Right cardiac atrium (tissue), 5 donors: ENCODE results near the gene C1QL1. TPM values are rescaled to one million over a fixed set of nuclear protein-coding genes. Genes with fewer than 3 reads are reported as not detected.

ENCODE experiments used
- ATAC-seq, 2 donors: fragments of 200-7000 bp; cut with Tn5 transposase; one replicate each; pipeline versions ENCODE4 v1.8.0 to v1.9.1; 2020; ENCODE audit warnings: moderate library complexity in 2 of 2, mild to moderate bottlenecking in 1 of 2
- DNase-seq, 3 donors: peaks; one replicate each; pipeline ENCODE4 v3.0.0-alpha.2; 2020
- H3K27ac ChIP-seq: one replicate; pipeline ENCODE4 v1.5.1; 2013; ENCODE audit warnings: mild to moderate bottlenecking, low read length, control low read depth, moderate library complexity
- H3K27me3 ChIP-seq: one replicate; pipeline ENCODE4 v1.6.1; 2013; ENCODE audit not compliant: control insufficient read depth, insufficient read depth
- H3K4me1 ChIP-seq: one replicate; pipeline ENCODE4 v1.6.1; 2013; ENCODE audit warnings: low read length; ENCODE audit not compliant: control insufficient read depth, insufficient read depth
- H3K4me3 ChIP-seq: one replicate; pipeline ENCODE4 v1.5.1; 2013; ENCODE audit warnings: low read length, control low read depth
- H3K9me3 ChIP-seq: one replicate; pipeline ENCODE4 v1.6.1; 2013; ENCODE audit warnings: low read length; ENCODE audit not compliant: control insufficient read depth
- WGBS: extraction: QIAGEN DNeasy Blood & Tissue Kit; methylation state at CpG from one replicate; pipeline ENCODE4 v1.1.7; 2013; 5-methylcytosine and 5-hydroxymethylcytosine counted together
- intact Hi-C, 4 donors: fragments of 100-400 bp; cut with DNase I; formaldehyde crosslinking; loops; one replicate each; pipeline versions ENCODE4 v1.11.0 to v1.14.0; 2022 to 2023
- polyA plus RNA-seq: library from polyadenylated mRNA; stranded (reverse); fragments of 200-250 nt; gene quantifications from one replicate; pipeline ENCODE4 v1.2.3, GENCODE V29; 2013
- total RNA-seq, 4 donors: library from RNA; stranded (reverse); fragmentation: NEBNext Ultra II Directional; extraction: Animal tissue kit (Norgen Biotek cat#: 25700); gene quantifications; one replicate each; pipeline ENCODE4 v1.2.1, GENCODE V29; 2021
- donor health status: healthy with polysubstance abuse.
- donor health status: DM: no; HTN: yes; CAD: no.
- donor health status: DM: no; HTN: no; CAD: no.
- donor health status: DM: no; HTN: yes; CAD: no; lungs with severe emphysema.
- donor health status: DM: yes; HTN: yes; CAD: no.

The C1QL1 gene
- total and polyA plus RNA-seq, 5 donors: 0.81 to 2.0 (median 1.6) TPM

- Histone ChIP-seq H3K27ac (no peak overlapping the region), H3K27me3 (no peaks in the 10 kb centered on the region), H3K4me3 (no peak overlapping the region), H3K9me3 (no peaks in the 10 kb centered on the region), H3K4me1 (no peaks in the 10 kb centered on the region)
- no peak for DNase-seq
- no peak for ATAC-seq
- intact Hi-C loops: loop anchor here in 2 of 4 donors (10.0 kb wide), 2 partner anchors 167 to 197 kb away; no protein-coding TSS in a partner anchor
- WGBS: 94% methylated on average over 3 of the region's 3 CpGs
Measured at GRCh38 chr17:44927696-44928095, 40.4 kb downstream of the C1QL1 start.

GRCh38 chr17:44926821-44927525 is 41.1 kb downstream of the C1QL1 start:
- 83% methylated on average over 15 of the region's 15 CpGs for WGBS
- H3K4me1 ChIP-seq: no peaks in the 10 kb centered on the region
- DNase-seq (no peak), ATAC-seq (no peak)
- H3K27ac ChIP-seq: no peak overlapping the region
- no peaks in the 10 kb centered on the region for H3K27me3 ChIP-seq
- intact Hi-C loops: loop anchor here in 2 of 4 donors (10.0 kb wide), 2 partner anchors 168 to 198 kb away; no protein-coding TSS in a partner anchor
- no peaks in the 10 kb centered on the region for H3K9me3 ChIP-seq
- no peak overlapping the region for H3K4me3 ChIP-seq

GRCh38 chr17:44925731-44926697 is 42.1 kb downstream of the C1QL1 start:
- no peak for DNase-seq
- 97% methylated on average over 18 of the region's 18 CpGs for WGBS
- H3K27me3 ChIP-seq: no peaks in the 10 kb centered on the region
- intact Hi-C loops: loop anchor here in 2 of 4 donors (10.0 kb wide), 2 partner anchors 169 to 199 kb away; no protein-coding TSS in a partner anchor
- H3K27ac ChIP-seq: no peak overlapping the region
- no peaks in the 10 kb centered on the region for H3K9me3 ChIP-seq
- H3K4me3 ChIP-seq: no peak overlapping the region
- ATAC-seq: no peak
- no peaks in the 10 kb centered on the region for H3K4me1 ChIP-seq

GRCh38 chr17:44924107-44924544 is 44.0 kb downstream of the C1QL1 start:
- DNase-seq (no peak), ATAC-seq (no peak)
- Histone ChIP-seq H3K4me1 (peaks cover 2% of the 10 kb centered on the region), H3K9me3 (no peaks in the 10 kb centered on the region), H3K4me3 (no peak overlapping the region), H3K27me3 (no peaks in the 10 kb centered on the region), H3K27ac (no peak overlapping the region)
- WGBS: 88% methylated on average over 9 of the region's 9 CpGs
- intact Hi-C loops: loop anchor here (5.0 to 10.0 kb wide), 3 partner anchors 98 to 201 kb away; no protein-coding TSS in a partner anchor

GRCh38 chr17:44922746-44923470 is 45.2 kb downstream of the C1QL1 start:
- ATAC-seq (no peak), DNase-seq (no peak)
- Histone ChIP-seq H3K27me3 (no peaks in the 10 kb centered on the region), H3K27ac (no peak overlapping the region), H3K9me3 (no peaks in the 10 kb centered on the region), H3K4me3 (no peak overlapping the region), H3K4me1 (peaks cover 2% of the 10 kb centered on the region)
- intact Hi-C loops: loop anchor here (5.0 to 10.0 kb wide), 3 partner anchors 99 to 202 kb away; no protein-coding TSS in a partner anchor
- WGBS: 66% methylated on average over 19 of the region's 19 CpGs

- Histone ChIP-seq H3K4me1 (peaks cover 2% of the 10 kb centered on the region), H3K27me3 (no peaks in the 10 kb centered on the region), H3K27ac (no peak overlapping the region), H3K9me3 (no peaks in the 10 kb centered on the region), H3K4me3 (no peak overlapping the region)
- ATAC-seq (no peak), DNase-seq (no peak)
- intact Hi-C loops: loop anchor here (5.0 to 10.0 kb wide), 3 partner anchors 100 to 203 kb away; no protein-coding TSS in a partner anchor
- WGBS: 83% methylated on average over 6 of the region's 6 CpGs
Measured at GRCh38 chr17:44922136-44922535, 46.0 kb downstream of the C1QL1 start.

- peak; percentile 32 to 61 for ATAC-seq
- intact Hi-C loops: loop anchor here (2.0 to 10.0 kb wide), 5 partner anchors 99 to 203 kb away; no protein-coding TSS in a partner anchor
- no peak for DNase-seq
- no peak overlapping the region for H3K4me3 ChIP-seq
- no peaks in the 10 kb centered on the region for H3K9me3 ChIP-seq
- peaks cover 2% of the 10 kb centered on the region for H3K4me1 ChIP-seq
- no peaks in the 10 kb centered on the region for H3K27me3 ChIP-seq
- WGBS: 48% methylated on average over 11 of the region's 11 CpGs
- H3K27ac ChIP-seq: peak overlapping the region; percentile 39
Measured at GRCh38 chr17:44921122-44921882, 46.8 kb downstream of the C1QL1 start.

GRCh38 chr17:44920565-44920940 is 47.5 kb downstream of the C1QL1 start:
- ATAC-seq: peak; percentile 4 to 17
- H3K4me1 ChIP-seq: peaks cover 2% of the 10 kb centered on the region
- intact Hi-C loops: loop anchor here (2.0 to 10.0 kb wide), 5 partner anchors 100 to 204 kb away; no protein-coding TSS in a partner anchor
- no peaks in the 10 kb centered on the region for H3K27me3 ChIP-seq
- no peak overlapping the region for H3K4me3 ChIP-seq
- no peaks in the 10 kb centered on the region for H3K9me3 ChIP-seq
- DNase-seq: no peak
- 55% methylated on average over 7 of the region's 7 CpGs for WGBS
- H3K27ac ChIP-seq: no peak overlapping the region

GRCh38 chr17:44919885-44920564 is 48.1 kb downstream of the C1QL1 start:
- ATAC-seq (peak; percentile 88 to 89), DNase-seq (peak; percentile 82 to 93 (median 90))
- Histone ChIP-seq H3K9me3 (no peaks in the 10 kb centered on the region), H3K4me3 (no peak overlapping the region), H3K27me3 (no peaks in the 10 kb centered on the region), H3K4me1 (peaks cover 2% of the 10 kb centered on the region), H3K27ac (no peak overlapping the region)
- 11% methylated on average over 9 of the region's 9 CpGs for WGBS
- intact Hi-C loops: loop anchor here (2.0 to 10.0 kb wide), 6 partner anchors 101 to 277 kb away; no protein-coding TSS in a partner anchor
